T-helper 2 cell (primary cell): Measurements from ENCODE around the gene FBXW5.

Experiments
- DNase-seq, 5 experiments: peaks; one replicate each; pipeline versions ENCODE4 v3.0.0 to v3.0.0-alpha.2; 2012 to 2022

The FBXW5 gene

DNA sequence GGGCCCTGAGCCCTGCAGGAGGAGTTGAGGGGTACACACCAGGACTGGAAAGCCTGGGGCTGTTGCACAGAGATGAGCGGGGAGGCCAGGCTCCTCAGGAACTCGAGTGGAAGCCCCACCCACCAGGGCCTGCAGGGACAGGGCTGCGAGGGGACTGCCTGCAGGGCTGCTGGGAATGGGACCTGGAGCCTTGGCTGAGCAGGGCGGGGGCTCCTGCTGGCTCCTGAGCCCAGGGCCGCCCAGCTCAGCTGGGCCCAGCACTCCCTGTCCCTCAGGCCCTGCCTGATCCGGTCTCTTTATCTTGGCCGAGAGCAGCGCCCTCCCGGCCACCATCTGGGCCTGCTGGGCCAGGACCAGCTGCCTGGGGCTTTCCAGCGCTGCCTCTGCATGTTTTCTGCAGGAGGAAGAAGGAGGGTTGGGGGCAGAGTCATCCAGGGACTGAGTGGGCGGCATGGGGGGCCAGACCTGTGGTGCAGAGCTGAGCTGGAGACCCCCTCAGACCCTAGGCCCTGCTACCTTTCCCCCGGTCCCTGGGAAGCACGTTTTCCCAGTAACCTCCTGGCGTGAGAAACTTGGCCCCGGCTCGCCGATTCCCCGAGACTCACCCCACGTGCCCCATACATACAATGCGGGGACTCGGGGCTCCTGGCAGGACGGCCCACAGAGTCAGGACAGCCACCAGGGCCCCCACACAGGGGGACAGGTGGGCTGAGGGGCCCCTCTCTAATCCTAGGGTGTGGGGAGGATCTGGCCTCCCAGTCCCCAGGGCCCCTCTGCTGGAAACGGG is 16.9 kb upstream of the FBXW5 start:
- no peak for DNase-seq

- no peak for DNase-seq
Observed at GRCh38 chr9:136960938-136961275, 16.4 kb upstream of the FBXW5 start.

DNA sequence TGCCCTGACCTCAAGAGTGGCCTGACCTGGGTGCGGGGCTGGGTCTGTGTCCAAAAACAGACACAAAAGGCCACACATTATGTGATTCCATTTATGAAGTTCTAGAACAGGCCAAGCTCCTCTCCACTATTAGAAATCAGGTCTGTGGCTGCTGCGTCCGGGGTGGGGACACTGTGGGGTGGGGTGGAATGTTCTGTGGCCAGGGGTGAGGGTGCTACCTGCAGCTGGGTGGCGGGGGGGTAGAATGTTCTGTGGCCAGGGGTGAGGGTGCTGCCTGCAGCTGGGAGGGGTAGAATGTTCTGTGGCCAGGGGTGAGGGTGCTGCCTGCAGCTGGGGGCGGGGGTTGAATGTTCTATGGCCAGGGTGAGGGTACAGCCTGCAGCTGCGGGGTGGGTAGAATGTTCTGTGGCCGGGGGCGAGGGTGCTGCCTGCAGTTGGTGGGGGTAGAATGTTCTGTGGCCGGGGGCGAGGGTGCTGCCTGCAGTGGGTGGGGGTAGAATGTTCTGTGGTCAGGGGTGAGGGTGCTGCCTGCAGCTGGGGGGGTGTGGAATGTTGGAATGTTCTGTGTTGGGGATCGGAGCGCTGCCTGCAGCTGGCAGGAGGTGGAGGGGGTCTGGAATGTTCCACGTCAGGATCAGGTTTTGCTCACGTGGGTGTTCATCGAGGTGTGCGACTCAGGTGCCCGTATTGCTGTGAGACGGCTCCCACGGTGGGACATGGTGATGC is 15.8 kb upstream of the FBXW5 start:
- DNase-seq, result peak in 2 of 5 experiments; percentile 57 to 62

- DNase-seq, result no peak
Observed at GRCh38 chr9:136958898-136959850, 14.6 kb upstream of the FBXW5 start.

DNA sequence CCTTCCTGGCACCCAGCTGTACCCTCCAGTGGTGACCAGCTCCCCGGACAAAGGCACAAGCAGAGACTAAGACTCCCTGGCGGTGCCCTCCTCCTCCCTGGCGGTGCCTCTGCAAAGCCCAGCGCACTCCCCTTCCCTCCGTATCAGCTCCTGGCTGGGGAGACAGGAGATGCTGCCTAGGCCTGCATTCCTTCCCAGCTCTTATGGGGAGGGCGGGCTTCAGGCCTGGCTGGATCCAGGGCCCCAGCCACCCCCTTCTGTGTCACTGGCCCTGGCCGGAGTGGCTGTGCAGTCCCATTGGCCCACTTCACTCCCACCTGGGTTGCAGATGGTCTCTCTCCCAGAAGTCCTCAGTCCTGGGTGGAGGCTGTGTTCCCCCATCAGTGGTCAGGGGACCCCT is 13.9 kb upstream of the FBXW5 start:
- no peak for DNase-seq

DNA sequence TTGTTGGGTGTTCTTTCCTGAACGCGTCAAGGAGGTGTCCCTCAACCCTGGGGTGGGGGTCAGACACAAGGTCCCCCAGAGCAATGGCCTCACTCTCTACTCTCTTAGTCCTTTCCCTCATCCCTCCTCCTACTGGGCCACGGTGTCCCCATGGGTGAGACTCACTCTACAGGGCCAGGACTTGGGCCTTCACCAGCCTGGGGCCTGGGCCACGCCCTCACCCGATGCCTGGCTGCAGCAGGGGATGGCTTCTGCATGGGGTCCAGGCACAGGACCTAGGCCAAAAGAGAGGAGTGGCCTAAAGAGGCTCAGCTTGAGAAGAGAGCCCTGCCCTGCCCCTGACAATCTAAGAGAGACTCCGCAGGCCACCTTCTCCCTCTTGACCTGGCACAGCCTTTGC is 13.4 kb upstream of the FBXW5 start:
- no peak for DNase-seq

DNA sequence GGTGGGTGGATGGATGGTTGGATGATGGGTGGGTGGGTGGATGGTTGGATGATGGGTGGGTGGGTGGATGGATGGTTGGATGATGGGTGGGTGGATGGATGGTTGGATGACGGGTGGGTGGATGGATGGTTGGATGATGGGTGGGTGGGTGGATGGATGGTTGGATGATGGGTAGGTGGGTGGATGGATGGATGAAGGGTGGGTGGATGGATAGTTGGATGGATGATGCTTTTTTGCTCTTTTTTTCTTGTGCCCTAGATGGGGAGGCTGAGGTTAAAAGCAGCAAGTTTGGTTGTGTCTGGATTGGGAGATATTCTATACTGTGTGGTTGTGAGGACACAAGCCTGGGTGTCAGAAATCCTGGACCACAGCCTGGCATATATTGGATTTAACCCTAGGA is 12.9 kb upstream of the FBXW5 start:
- DNase-seq, result no peak

DNA sequence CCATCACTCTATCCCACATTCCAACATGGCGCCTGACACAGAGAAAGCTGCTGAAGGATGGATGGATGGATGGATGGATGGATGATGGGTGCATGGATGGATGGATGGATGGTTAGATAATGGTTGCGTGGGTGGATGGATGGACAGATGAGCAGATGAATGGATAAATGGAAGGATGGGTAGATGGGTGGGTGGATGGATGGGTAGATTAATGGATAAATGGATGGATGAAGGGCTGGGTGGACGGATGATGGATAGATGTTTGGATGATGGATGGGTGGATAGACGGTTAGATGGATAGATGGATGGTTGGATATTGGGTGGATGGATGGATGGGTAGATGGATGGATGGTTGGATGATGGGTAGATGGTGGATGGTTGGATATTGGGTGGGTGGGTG is 12.1 kb upstream of the FBXW5 start:
- DNase-seq, result no peak

DNA sequence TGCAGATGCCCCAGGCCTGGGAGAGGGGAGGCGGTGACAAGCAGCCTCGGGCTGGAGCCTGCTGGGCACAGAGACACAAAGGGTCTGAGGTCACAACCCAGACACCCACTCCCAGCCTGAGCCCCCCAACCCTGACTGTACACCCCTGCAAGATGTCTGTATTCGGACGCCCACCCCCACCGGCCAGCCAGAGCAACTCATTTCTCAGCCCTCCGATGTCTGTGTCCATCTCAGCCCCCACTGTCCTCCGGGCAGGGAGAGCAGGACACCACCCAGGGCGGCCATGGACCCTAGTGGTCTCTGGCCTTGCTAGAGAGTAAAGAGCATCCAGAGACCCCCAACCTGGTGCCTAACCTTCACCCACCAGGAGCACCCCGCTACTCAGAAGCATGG is 11.4 kb upstream of the FBXW5 start:
- DNase-seq, result no peak

DNA sequence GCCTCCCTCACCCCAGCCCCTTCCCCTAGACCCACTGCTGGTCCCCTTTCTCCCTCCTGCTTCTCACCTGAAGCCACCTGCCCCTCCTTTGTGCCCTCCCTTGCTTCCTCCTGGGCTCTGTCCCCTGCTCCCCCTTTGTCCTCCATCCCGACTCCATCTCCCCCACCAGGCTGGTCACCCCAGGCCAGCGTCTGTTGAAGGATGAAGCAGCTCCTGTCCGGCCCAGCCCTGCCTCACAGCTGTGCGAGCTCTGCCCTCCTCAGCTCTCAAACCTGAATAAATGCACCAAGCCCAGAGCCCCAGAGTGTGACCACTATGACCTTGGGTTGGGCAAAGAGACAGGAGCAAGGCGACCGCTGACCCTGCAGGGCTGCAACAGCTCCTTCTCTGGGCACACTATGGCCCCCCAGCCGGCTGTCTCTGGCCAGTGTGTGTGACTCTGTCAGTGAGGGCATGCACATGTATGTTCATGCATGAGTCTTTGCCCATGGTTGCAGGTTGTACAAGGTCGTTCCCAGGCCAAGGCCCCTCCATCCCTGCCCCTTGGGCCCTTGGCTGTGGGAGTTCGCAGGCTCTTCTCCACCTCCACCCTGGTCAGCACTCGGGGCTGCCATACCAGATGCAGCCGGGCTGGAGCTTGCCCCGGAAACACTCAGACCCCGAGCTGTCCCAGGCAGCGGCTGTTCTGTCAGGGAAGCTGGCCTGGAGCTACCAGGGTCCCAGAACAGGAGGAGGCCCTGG is 10.8 kb upstream of the FBXW5 start:
- peak in 1 of 5 experiments; percentile 1 for DNase-seq

DNA sequence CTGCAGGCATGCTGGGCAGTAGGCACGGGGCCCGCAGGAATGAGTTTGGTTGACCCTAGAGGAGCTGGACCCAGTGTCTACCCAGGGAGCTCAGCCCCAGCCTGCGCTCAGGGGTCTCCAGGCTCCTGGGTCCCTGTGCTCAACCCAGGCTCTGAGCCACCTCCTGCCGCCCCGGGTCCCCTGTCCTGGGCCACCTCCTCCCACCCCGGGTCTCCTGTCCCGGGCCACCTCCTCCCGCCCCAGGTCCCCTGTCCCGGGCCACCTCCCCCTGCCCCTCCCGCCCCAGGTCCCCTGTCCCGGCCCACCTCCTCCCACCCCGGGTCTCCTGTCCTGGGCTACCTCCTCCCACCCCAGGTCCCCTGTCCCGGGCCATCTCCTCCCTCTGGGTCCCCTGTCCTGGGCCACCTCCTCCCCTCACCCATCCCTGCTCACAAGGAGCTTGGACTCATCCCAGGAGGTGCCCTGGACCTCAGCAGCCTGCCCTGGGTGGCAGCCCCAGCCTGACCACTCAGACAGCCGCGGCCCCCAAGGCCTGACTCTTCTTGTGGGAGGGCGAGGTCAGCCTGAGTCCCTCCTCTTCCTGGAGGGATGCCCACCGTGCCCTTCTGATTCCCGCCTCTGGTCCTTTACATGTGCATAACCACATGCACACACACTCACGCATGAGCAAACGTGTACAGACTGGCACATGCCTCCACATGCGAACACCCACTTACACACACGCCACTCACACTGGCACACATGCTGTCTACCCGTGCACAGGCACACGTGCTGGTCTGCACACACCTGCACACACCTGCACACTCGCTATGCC is 9.9 kb upstream of the FBXW5 start:
- peak in 1 of 5 experiments; percentile 2 for DNase-seq

- peak in 1 of 5 experiments; percentile 2 for DNase-seq
Observed at GRCh38 chr9:136953771-136954269, 9.3 kb upstream of the FBXW5 start.

- DNase-seq, result no peak
Observed at GRCh38 chr9:136952876-136953770, 8.6 kb upstream of the FBXW5 start.

DNA sequence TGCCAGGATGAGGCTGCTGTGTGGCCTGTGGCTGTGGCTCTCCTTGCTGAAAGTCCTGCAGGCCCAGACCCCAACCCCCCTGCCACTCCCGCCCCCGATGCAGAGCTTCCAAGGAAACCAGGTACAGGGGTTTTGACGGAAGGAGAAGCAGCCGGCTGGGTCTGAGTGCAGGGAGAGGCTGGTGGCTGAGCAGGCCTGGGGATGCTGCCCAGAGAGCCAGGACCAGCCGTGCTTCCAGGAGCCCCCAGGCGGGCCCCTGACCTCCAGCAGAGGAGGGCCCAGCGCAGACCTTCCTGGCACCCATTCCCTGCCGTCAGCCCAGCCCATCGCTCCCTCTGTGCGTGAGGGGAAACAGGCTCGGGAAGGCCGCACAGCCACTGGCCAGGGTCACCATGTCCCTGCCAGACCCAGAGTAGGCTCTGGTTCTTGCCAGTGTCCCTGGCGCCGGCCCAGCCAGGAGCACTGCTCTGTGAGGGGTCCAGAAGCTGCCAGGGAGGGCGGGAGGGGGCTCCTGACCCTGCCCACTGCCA is 7.8 kb upstream of the FBXW5 start:
- peak in 1 of 5 experiments; percentile 2 for DNase-seq

DNA sequence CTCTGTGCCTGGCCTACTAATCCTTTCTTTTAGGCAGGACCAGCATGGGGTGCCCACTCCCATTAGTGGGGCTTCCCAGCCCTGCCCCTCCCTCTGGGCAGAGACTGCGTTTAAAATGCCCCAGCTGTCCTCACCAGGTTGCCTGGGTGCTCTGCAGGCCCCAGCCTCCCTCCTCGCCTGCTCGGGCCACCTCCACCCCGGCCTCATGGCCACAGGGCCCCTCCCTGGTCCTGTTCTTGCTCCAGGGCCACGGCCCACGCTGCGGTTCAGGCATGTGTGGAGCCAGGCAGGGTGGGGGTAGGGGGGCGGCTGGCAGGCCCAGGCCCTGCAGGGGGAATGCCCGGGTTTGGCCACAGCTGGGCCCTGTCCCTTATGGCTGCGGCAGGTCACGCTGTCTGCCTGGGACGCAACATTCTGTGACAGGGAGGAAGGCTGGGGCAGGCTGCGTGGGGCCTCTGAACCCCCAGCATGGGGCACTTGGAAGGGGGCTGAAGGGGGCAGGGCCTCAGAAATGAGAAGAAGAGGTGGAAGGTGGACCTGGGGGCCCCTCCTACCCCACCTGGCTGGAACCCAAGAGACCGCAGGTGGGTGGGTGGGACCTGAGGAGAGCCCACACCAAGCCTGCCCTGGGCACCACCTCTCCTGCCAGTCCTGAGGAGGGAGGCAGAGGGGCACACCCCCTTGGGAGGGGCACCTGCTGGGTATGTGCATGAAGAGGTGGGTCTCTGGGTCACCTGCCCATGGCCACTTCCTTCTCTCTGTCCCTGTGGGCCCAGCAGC is 7.2 kb upstream of the FBXW5 start, which contains the start of gene LCN12:
Gene LCN12, plus strand, starts transcription at position 733 of the 780 bp plus-strand sequence. CDS start 55 bp downstream, outside the sequence.
- peak in 1 of 5 experiments; percentile 1 for DNase-seq

GRCh38 chr9:136950656-136951276 is 6.2 kb upstream of the FBXW5 start:
- DNase-seq, result peak in 1 of 5 experiments; percentile 3

DNA sequence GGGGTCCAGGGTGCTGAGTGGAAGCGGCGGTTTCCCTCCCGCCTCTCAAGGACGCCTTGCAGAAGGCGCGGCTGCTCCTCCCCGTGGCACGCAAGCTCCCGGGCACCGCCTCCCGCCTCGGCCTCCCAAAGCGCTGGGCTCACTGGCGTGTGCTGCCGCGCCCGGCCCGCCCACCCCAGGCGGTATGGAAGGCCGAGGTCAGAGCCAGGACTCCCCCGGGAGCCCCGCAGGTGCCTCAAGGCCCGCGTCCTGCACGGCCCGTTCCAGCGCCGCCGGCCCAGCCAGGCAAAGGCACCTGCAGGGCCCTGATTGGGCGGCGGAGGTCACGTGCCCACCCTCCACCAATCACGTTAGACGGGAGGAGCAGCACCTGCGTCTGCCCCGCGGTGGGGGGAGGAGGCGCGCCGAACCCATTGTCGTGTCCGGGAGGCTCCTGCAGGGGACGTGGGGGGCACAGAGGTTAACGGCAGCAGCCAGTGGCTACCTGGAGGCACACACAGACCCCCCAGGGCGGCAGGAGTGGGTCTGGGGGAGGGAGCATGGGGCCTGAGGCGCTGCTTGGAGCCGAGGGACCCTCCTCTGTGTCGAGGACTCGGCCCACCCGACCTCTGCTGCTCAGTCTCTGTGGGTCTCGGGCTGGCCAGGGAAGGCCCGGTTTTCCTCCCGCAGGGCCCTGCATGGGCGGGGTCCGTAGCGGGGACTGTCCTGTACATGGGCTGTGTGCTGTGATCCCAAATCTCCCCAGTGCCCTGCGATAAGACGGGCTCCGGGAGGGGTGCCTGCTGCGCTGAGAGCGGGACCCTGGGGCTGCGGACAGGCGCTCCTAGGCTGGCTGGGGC is 5.5 kb upstream of the FBXW5 start:
- peak; percentile 91 to 96 (median 95) for DNase-seq
